T1000 (cell line): ENCODE data around the gene UBFD1.
"Not testable (repeated sequence)": the region's sequence is repeated elsewhere in the genome, so short reads cannot be mapped to it uniquely, and the experiment has no call there.

Source experiments
- DNase-seq: peaks from one replicate; lab custom pipeline; 2025; ENCODE audit warnings: mixed read lengths; lab: John Stamatoyannopoulos, UW

Gene UBFD1, protein sequence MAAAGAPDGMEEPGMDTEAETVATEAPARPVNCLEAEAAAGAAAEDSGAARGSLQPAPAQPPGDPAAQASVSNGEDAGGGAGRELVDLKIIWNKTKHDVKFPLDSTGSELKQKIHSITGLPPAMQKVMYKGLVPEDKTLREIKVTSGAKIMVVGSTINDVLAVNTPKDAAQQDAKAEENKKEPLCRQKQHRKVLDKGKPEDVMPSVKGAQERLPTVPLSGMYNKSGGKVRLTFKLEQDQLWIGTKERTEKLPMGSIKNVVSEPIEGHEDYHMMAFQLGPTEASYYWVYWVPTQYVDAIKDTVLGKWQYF

DNA sequence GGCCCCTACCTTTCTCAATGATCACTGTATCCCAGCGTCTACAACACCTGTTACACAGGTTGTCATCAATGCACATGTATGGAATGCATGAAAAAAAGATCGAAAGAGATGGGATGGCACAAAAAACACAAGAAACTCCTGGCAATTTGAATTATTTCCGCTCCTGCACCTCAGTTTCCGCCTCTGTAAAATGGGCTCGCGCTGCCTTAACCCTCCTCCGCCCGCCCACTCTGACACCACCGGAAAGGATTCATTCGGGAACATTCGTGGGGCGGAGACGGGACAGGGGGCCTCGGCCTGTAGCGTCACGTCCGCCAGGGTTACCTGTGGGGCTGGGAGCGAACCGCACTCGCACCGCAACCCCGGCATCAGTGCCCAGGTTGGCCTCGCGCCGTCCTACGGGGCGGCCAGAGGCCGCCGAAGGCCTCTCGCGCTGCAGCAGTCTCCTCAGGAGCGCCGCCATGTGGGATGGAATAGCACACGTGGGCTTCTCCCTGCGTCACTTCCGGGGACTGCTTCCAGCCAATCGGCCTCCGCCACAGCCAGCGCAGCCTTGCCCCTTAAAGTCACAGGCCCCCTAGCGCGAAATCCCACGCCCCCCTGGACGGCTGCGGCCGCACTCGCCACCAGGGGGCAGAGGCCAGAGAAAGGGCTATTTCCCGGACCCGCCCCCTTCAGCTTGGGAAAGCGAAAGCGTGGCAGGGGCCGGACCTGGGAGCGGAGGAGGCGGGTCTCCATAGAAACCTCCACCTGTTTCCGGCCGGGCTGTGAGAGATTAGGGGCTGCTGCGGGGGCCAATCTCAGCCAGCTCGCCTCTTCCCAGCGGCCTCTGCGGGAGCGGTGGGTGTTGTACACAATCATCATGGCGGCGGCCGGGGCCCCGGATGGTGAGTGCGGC, at the start of gene UBFD1, which contains the start of gene EARS2:
Gene UBFD1, plus strand, starts transcription at position 847 of the 898 bp plus-strand sequence. Its CDS starts 16 bp downstream, at position 863.
Gene EARS2, minus strand, starts transcription at position 470 of the 898 bp plus-strand sequence. Its CDS starts 7 bp downstream, at position 463.
- DNase-seq: peak; percentile 99

DNA sequence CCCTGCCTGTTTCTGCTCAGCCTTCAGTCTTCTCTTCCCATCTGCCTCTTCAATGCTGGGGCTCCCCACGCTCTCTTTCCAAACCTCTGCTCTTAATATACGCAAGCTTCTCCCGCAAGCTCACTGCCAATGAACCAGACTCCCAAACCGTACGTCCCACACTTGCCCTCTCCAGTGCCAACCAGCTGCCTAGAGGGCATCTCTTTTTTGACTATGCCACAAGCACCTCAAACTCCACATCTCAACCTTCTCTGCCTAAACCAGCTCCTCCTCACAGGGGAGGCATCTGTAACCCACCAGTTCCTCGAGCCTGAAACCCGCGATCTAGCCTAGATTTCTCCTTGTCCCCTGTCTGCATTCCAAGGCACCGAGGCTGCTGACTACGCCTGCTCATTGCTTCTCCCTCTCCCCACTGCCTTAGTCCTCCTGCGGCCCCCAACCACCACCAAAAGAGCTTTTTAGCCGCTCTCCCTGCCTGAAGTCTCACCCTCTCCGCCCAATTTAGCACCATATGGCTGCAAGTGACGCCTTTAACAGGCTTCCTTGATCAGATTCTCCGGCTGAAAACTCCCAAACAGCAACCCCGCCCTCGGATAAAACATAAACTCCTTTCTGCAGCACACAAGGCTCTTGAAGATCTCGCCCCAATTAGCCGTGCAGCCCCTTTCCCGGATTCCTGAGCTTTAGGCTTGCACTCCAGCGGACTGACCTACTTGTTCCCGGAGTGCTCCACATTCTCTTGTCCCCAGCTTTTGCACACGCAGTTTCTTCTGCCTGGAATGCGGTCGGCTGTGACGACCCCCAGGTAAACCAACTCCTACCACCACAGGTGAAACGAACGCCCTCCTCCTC, 48.7 kb upstream of the UBFD1 start:
- DNase-seq: no peak

DNA sequence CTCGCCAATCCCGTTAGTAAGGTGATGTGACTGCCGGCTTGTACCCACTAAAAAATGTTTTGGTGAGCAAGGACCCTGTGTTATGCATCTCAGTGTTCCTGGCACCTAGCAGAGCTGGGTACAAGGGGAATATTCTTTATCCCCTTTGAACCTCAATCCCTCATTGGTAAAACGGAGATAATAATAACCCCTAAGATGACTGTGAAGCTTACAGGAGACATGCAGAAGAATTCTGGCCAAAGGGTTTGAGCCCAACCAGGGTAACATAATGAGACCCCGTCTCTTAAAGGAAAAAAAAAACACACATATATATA, 48.1 kb upstream of the UBFD1 start:
- DNase-seq: no peak

DNA sequence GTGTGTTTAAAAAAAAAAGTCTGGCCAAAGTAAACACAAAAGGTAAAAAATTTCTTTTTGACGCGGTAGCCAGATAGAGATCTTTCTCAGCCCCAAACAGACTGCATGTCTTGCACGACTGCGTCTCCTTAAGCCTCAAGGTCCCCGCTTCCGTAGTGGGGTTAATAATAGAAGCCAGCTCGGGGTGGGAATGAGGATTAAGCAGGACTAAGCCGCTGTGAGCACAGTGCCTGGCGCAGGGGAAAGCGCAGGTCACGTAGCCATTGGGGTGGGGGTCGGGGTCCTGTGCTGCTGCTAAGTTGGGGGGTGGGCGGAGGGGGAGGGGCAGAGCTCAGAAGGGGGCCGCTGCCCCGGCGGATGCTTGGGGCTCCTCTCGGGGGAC, 47.8 kb upstream of the UBFD1 start:
- no peak for DNase-seq

DNA sequence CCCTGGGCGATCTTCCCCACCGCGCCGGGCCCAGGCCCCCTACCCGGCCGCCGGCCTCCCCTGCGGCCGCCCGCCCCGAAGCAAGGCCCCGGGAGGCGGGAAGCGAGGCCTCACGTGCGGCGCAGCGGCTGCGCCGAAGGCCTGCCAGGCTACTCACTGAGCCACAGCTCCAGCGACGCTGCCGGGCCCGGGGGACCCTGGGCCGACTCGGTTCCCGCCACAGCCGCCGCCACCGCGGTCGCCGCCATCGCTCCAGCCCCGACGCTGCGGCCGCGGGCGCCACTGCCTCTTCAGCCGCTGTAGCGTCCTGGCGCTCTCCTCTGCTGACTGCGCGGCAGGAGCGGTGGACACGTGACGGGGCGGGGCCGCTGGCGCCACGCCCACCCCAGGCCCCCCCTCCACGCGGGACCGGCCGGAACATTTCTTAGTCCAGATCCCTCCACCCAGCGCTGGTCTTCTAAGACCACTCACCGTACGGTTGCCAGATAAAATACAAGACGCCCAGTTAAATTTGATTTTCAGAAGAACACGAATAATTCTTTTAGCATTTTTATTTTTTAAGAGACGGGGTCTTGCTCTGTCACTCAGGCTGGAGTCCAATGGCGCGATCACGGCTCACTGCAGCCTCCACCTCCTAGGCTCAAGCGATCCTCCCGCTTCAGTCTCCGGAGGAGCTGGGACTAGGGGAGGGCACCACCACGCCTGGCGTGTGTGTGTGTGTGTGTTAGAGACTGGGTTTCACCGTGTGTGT, 47.2 kb upstream of the UBFD1 start, which contains the start of gene GGA2:
Gene GGA2, minus strand, starts transcription at position 331 of the 751 bp plus-strand sequence. Its CDS starts 83 bp downstream, at position 248.
- DNase-seq: peak; percentile 73

DNA sequence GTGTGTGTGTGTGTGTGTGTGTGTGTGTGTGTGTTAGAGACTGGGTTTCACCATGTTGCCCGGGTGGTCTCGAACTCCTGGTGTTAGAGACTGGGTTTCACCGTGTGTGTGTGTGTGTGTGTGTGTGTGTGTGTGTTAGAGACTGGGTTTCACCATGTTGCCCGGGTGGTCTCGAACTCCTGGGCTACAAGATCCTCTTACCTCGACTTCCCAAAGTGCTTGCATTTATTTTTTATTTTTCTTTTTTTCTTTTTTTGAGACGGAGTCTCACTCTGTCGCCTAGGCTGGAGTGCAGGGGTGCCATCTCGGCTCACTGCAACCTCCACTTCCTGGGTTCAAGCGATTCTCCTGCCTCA, 46.6 kb upstream of the UBFD1 start:
- DNase-seq: not testable (repeated sequence)

DNA sequence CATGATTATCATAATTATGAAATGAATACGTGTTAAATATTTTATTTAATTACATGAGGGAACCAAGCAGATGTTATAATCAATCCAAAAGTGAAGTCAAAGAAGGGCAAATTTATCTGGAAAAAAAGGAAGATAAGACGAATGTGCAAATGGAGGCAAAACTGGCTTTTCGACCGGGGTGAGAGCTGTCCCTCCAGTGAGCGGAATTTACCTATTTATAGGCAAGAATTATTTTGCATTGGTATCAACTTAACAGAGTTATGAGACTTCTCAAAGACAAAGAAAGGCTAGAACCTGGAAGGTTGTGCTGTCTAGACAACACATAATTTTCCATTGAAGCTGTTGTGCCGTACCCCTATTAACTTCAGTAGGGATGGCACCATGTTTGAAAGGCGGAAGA, 45.8 kb upstream of the UBFD1 start:
- no peak for DNase-seq

DNA sequence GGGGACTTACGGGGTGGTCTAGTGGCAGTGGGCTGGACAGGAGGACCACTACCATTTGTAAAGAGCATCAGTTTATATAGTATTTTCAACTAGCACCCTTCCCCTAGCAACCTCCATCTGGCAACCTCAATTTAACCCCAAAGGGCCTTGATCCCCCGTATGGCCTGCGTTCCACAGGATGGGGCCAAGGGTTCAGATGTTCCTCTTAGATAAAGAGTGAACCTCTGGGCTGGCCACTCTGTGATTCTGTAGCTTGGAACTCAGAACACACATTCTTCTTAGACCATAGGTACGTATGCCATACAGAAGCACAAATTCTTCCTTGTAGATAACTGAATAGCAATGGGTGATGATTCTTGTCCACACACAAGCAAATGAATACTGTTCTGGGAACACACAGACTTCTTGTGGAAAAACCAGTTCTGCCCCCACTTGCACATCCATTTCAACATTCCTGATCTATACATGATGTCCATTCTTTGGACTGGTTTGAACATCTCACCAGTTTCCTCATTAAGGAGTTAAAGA, 45.3 kb upstream of the UBFD1 start:
- DNase-seq: no peak

DNA sequence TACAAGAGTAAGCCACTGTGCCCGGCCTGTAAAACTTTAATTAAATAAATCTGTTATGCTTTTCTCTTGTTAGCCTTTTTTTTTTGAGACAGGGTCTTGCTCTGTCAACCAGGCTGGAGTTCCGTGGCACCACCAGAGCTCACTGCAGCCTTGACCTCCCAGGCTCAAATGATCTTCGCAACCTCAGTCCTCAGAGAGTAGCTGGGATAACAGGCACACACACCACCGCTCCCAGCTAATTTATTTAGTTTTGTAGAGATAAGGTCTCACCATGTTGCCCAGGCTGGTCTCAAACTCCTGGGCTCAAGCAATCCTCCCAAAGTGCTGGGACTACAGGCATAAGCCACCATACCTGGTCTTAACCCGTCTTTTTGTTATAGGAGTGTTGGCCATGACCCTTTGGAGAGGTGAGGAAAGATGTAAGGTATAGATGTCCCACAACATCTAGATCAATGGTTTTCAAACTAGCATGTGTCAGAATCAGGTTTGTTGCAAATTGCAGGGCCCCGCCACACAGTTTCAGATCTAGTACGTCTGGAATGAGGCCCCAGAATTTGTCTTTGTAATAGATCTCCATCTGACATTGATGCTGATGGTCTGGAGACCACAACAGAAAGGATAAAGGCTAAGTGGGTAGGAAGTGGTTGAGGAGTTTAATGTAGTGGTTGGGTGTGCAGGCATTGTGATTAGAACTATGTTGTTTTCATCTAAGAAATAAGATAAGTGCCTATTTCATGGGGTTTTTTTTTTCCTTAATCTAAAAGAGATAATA, 43.0 kb upstream of the UBFD1 start:
- DNase-seq: no peak

DNA sequence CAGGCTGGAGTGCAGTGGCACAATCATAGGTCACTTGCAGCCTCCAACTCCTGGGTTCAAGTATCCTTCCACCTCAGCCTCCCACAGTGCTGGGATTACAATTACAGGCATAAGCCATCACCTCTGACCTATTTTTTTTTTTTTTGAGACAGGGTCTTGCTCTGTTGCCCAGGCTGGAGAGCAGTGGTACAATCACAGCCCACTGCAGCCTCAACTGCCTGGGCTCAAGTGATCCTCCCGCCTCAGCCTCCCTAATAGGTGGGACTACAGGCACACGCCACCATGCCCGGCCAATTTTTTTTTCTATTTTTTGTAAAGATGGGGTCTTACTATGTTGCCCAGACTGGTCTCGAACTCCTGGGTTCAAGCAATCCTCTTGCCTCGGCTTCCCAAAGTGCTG, 41.6 kb upstream of the UBFD1 start:
- no peak for DNase-seq

DNA sequence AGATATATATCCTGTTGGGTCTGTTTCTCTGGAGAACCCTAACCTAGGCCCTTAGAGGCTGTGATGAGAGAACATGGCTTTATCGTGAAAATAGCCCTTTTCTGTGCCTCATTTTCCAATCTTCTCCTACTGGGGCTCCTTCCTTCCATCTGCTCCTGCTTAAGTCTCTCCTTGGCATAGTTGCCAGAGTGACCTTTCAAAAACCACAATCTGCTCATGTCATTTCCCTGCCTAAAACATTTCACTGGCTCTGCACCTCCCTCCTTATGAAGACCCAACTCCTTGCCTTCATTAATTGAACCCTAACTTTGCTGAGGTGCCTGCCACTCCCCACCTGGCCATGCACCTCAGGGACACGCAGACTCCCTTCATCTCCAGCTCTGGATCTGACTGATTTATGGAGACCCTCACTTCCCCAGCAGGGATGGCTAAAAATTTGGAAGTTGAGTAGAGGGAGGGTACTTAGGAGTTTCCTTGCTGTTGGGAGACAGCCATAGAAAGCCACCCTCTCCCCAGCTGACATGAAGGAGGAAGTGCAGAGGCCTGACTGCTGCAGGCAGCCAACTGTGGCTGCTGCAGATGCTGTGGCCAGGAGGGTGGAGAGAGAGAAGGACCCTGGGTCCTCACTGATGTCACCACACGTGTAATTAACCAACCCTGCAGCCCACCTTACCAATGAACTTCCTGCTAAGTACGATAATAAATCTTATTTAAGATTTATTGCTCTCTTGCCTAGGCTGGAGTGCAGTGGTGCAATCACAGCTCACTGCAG, 41.0 kb upstream of the UBFD1 start:
- no peak for DNase-seq

DNA sequence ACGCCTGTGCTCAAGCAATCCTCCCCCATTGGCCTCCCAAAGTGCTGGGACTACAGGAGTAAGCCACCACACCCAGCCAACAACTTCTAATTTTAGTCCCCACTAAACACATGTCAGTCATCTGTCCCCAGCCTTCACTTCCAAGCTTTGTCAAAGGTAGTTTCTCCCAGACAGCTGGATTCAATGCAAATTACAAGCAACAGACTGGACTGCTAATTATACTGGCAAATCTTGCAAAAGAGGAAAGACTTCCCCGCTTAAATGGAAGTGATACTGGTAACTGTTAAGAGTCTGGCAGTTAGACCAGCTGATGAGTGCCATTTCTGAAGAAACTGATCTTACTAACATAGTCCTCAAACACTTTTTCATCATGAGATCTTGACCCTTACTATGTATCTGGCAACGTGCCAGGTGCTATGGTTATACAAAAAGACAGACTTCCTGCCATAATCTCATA, 39.1 kb upstream of the UBFD1 start:
- no peak for DNase-seq

DNA sequence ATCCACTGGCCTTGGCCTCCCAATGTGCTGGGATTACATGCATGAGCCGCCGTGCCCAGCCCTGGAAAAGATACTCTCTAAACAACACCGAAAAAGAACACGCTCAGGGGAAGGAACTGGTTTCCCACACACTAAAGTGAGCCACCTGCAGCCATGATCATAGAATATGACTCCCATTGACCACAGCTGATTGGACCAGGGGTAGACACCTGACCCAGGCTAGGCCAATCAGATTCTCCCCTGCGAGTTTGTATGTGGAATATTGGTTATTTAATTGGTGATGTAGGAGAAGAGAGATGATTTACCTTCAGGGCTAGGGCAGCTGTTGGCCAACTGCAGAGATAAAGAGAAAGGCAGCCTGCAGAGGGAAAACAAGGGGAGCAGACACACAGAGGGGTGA, 38.2 kb upstream of the UBFD1 start:
- no peak for DNase-seq

DNA sequence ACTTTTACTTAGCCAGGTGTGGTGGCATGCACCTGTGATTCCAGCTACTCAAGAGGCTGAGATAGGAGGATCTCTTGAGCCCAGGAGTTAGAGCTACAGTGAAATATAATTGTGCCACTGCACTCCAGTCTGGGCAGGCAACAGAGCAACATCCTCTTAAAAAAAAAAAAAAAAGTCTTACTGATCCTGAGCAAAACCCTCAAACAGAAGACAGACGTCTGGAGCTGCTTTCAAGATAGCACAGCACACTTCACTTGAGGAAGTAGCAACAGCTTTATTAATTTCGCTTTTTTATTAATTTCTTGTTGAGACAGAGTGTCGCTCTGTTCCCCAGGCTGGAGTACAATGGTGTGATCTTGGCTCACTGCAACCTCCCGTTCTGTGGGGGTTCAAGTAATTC, 37.0 kb upstream of the UBFD1 start:
- DNase-seq: no peak

DNA sequence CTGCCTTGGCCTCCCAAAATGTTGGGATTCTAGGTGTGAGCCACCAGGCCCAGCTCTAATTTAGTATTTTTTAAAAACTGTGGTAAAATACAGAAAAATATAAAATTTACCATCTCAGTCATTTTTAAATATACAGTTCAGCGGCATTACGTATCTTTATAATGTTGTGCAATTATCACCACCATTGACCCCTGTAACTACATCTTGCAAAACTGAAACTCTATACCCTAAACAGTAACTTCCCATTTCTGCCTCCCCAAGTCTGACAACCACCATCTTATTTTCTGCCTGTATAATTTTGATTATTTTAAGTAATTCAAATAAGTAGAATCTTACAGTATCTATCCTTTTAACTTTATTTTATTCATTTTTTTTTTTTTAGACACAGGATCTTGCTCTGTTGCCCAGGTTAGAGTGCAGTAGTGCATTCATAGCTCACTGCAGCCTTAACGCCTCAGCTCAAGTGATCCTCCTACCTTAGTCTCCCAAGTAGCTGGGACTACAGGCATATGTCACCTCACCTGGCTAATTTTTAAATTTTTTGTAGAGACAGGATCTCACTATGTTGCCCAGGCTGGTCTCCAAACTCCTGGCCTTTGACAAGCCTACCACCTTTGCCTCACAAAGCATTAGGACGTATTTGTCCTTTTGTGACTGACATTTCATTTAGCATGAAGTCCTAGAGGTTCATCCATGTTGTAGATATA, 36.3 kb upstream of the UBFD1 start:
- DNase-seq: no peak

DNA sequence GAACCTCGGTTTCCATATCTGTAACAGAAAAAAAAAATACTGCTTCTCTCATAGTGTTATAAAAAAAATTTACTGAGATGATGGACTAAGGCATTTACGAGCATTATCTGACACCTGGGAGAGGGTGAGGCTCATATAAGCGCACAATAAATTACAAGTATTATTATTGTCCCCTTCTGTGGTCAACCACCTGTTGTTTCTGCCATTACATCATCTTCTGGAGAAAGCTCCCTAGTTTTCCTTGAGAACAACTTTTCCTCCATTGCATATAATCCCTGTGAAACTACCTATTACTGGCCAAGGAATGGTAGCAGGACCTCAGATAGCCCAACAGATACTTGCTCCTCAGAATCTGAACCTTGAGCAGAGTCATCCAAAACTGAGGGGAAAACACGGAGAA, 35.6 kb upstream of the UBFD1 start:
- DNase-seq: no peak

DNA sequence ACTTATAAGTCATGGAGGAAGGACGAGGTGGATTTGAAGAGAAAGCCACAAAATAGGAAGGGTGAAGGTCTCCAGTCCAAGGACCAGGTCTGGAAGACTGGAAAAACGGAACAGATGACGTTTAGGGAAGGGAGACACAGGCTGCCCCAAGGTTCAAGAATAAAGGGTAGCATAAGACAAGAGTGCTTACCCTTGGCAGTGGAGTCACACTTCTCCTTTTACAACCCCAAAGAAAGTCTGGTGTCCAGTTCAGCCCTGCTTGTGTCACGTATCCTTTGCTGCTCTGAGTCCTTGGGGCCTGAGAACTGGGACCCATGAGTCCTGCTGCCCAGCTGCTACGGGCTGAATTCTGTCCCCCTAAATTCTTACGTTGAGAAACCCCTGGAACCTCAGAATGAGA, 34.2 kb upstream of the UBFD1 start:
- DNase-seq: no peak

DNA sequence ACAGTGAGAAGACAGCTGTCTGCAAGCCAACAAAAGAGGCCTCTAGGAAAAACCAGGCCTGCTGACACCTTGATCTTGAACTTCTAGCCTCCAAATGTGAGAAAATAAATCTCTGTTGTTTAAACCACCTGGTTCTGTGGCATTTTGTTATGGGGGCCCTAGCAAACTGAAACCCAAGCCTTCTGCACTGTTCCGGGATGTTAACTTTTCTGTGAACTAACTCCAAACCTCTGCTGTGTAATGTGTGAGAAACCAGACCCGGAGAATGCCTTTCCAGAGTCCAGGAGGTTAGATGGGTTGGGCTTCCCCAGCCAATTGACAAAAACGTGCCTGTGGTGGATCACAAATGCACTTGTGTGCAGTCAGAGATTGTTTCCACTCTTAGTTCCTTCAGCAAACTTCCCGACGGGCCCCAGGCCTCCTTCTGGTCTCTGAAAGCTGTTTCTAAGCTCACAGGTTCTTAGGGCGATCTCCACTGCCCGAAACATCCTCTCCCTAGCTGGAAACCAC, 33.6 kb upstream of the UBFD1 start:
- no peak for DNase-seq

DNA sequence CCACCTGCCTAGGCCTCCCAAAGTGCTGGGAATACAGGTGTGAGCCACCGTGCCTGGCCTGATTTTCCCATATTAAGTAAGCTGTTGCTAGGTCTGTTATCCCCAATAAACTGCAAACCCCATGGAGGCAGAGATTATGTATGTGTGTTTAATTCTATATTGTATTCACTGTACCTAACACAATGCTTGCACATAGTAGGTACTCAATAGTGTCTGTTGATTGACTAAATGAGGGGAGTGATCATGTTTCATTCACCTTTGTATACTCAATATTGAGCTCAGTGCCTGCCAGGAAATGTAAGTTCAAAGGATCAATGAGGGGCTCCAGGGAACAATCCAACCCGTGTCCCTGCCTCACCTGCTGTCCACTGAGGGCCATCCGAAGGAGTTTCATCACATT, 32.6 kb upstream of the UBFD1 start:
- no peak for DNase-seq
